Activated naive CD4-positive, alpha-beta T cell treated with anti-CD3 and anti-CD28 coated beads, Interleukin-2, amount 50 U/mL, for 72 hours (primary cell): ENCODE measurements around the gene ZBTB20. TPM values are rescaled to one million over a fixed set of nuclear protein-coding genes. Genes with fewer than 3 reads are reported as not detected.
A peak's percentile ranks its signal among the peaks of the same experiment; 100 is the strongest.

Source experiments
- ATAC-seq, 2 donors: fragments of 150-1000 bp; cut with Tn5 transposase; 2 replicates each; pipeline ENCODE4 v1.10.0; 2021; ENCODE audit warnings: mild to moderate bottlenecking in 2 of 2, moderate library complexity in 2 of 2
- DNase-seq, 2 donors: peaks; one replicate each; pipeline ENCODE4 v3.0.0; 2021 to 2022; ENCODE audit warnings: low spot score in 2 of 2
- H3K27ac Mint-ChIP-seq, 2 donors: one replicate each; pipeline ENCODE4 v1.8.0; 2022; ENCODE audit warnings: mild to moderate bottlenecking in 2 of 2, mixed read lengths in 2 of 2
- H3K36me3 Mint-ChIP-seq, 2 donors: one replicate each; pipeline ENCODE4 v1.8.0; 2022; ENCODE audit warnings: mixed read lengths in 2 of 2
- H3K9me3 Mint-ChIP-seq, 2 donors: one replicate each; pipeline ENCODE4 v1.8.0; 2022; ENCODE audit warnings: mixed read lengths in 2 of 2
- total RNA-seq, 2 donors: library from RNA; stranded (reverse); gene quantifications; one replicate each; pipeline ENCODE4 v1.2.3, GENCODE V29; 2022

Gene ZBTB20
- total RNA-seq, 2 donors from 2014 or later: 9.2 to 10.8 TPM

DNA sequence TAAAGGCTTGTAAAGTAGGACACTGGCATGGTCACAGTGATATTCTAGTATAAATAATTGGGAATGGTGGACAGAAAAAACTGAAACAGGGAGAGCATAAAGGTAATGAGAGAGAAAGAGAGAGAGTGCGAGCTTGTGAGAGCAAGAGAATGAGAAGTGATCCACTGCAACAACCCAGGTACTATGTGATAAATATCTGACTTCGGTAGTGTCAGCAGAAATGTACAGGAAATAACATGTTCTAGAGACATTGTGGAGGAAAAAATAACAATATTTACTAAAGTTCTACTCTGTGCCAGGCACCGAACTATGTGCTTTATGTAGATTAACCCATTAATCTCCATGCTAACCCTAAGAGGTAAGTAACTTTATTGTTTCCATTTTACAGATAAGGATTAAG is 425.9 kb downstream of the ZBTB20 start:
- Mint-ChIP-seq H3K36me3 (no peaks in the 10 kb centered on the region), H3K27ac (no peak overlapping the region)
- no peak for DNase-seq

DNA sequence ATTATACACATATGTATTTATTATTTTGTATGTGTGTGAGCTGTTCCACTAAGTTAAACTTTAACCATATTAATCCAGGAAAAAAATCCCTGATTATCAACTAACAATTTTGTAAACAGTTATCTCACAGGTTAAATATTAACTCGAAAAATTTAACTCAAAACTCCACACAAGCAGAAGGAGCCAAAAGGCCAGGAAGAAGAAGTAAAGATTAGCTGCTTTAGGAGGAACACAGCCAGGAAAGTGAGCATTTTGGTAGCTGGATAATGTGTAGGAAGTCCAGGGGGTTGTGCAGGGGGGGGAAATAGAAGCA is 428.2 kb downstream of the ZBTB20 start:
- no peaks in the 10 kb centered on the region for H3K9me3 Mint-ChIP-seq
- ATAC-seq (no peak), DNase-seq (no peak)
- no peak overlapping the region for H3K27ac Mint-ChIP-seq
- H3K36me3 Mint-ChIP-seq: no peaks in the 10 kb centered on the region

More for the DNA sequence above, 425.9 kb downstream of the ZBTB20 start:
- no peaks in the 10 kb centered on the region for H3K9me3 Mint-ChIP-seq
- no peak for ATAC-seq

DNA sequence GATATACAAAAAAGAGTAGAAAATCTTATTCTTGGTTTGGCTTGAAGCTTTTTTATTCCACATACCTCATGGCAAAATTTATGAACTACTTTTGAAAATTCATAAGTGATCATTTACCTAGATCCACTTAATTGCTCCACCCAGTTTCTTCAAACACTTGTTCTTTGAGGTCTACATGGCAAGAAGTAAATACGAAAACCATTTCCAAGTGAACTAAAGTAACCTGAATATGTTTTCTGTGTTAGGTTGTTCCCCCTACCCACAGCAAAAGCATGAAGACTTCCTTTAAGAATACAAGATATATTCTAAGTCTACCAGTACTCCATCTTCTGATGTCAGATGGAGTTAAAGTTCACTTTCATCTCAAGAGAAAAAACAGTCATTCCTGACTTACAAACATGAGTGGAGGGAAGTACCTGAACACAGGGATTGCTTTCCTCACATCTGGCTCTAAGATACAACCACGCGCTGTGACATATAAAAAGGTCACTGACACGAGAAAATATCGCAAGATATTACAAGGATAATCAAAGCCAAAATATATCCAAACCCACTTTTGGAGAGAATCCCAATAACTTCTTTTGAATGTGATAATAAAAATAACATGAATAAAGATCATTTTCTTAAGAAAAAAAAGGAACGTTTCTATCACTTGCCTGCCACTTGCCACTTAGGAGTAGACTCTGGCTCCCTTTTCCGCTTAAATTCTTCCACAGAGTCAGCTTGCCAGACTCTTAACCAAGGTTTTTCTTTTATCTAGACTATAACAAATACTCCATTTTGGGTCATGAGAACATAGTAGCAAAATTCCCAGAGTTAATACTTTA is 428.8 kb downstream of the ZBTB20 start:
- DNase-seq: no peak
- H3K36me3 Mint-ChIP-seq: no peaks in the 10 kb centered on the region
- H3K27ac Mint-ChIP-seq: no peak overlapping the region
- ATAC-seq: peak; percentile 25 to 43
- no peaks in the 10 kb centered on the region for H3K9me3 Mint-ChIP-seq

DNA sequence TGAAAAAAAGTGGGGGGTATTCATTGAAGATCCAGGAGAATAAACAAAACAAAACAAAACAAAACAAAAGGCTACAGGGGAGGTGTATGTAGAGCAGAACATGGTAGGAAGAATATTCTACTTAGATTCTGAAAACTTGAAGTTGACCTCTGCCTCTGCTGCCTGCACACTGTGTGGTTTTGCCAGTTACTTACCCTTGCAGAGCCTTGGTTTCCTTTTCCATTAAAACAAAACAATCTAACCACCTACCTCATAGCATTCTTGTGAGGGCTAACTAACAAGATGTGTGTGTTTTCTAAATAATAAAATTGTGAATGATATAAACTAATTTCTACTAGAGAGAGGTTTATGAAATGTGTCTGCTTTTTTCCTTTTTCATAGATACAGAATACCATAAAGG is 430.2 kb downstream of the ZBTB20 start:
- no peaks in the 10 kb centered on the region for H3K36me3 Mint-ChIP-seq
- DNase-seq (no peak), ATAC-seq (no peak)
- H3K9me3 Mint-ChIP-seq: no peaks in the 10 kb centered on the region
- no peak overlapping the region for H3K27ac Mint-ChIP-seq

DNA sequence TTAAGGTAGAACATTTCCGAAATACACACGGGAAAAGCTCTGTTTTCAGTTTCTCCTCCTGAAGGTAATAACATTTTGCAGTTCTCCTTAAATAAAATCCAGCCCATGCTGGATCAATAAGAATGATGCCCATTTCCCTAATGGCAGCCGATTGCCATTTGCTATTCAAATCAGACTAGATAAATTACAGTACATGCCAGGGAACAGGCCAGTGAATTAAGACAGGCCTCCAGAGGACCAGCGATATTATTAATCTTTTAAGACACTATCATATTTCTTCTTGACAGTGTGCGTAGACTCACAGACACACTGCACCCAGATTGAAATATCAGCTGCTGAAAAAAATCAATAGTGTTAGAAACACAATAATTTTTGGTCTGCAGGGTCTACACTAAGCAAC is 431.0 kb downstream of the ZBTB20 start:
- Mint-ChIP-seq H3K27ac (no peak overlapping the region), H3K9me3 (no peaks in the 10 kb centered on the region), H3K36me3 (no peaks in the 10 kb centered on the region)
- DNase-seq (no peak), ATAC-seq (no peak)

DNA sequence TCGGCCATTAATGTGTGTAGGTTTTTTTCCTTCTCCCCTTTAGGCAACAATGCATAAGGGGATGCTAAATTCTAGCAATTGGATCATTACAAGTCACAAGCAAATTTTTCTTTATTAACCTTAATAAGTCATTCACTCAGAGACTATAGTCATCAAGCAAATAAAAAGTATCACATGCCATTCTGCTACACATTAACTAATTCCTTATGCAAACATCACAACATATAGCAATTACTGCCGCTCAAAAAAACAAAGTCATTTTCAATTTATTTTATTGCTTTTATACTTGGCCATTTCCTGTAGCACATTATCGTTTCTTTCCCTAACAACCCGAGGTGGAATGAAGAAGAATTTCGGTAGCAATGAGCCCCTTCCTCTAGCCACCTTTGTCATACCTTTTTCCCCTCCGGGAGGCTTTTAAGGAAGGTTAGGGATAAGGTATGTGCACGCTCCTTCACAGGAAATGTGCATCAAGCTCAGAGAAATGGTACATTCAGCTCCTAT is 432.1 kb downstream of the ZBTB20 start:
- ATAC-seq: no peak

DNA sequence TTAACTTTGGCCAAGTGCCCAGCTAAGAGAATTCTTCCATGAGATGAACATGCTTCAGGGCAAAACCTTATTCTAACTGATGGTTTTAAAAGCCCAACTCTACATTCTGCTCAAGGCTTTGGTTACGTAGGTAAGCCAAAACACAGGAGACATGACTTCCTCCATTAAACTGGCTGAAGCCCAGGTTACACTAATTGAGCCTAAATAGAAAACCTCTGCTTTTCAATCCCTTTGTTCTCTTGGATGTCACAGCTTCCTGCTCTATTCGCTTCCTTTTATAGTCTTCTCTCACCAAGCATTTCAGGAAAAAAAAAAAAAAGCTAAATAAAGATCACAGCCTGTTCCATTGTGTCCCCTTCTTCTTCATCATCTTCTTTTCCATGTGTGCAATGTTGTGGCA is 432.9 kb downstream of the ZBTB20 start:
- DNase-seq (no peak), ATAC-seq (no peak)
- Mint-ChIP-seq H3K27ac (no peak overlapping the region), H3K36me3 (no peaks in the 10 kb centered on the region), H3K9me3 (no peaks in the 10 kb centered on the region)

More for the DNA sequence above, 432.1 kb downstream of the ZBTB20 start:
- Mint-ChIP-seq H3K36me3 (no peaks in the 10 kb centered on the region), H3K27ac (no peak overlapping the region), H3K9me3 (no peaks in the 10 kb centered on the region)
- DNase-seq: no peak

DNA sequence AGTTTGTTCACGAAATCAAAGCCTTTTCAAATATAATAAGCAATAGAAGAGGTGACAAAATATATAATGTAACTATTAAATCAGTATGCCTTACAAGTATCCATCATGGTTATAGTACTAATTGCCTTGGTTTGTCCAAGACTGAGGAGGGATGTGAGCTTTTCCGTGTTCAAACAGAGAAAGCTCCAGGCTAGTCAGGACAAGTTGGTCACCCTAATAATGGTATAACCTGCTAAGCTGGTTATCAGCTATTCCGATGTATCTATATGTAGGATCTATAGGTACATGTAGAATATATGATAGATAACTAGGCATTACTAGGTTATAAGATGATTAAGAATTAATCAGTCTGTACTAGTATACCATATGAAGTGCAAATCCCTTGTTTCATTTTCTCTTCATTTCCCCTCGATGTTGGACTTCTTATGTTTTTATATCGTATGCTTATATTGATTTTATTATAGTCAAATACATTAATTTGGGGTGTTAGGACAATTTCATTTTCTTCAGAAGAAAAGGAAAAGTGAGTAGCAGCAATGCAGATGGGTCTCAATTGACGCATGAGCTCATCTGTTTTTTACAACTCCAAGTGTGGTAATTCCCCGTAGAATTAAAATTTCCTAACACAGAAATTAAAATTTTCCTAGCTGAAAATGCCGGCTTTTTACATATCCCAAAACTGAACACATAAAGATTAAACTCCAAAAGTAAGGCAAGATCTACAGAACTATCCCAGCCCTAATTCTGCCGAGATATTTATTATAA is 434.2 kb downstream of the ZBTB20 start:
- ATAC-seq (no peak), DNase-seq (no peak)
- Mint-ChIP-seq H3K36me3 (no peaks in the 10 kb centered on the region), H3K27ac (no peak overlapping the region), H3K9me3 (no peaks in the 10 kb centered on the region)

DNA sequence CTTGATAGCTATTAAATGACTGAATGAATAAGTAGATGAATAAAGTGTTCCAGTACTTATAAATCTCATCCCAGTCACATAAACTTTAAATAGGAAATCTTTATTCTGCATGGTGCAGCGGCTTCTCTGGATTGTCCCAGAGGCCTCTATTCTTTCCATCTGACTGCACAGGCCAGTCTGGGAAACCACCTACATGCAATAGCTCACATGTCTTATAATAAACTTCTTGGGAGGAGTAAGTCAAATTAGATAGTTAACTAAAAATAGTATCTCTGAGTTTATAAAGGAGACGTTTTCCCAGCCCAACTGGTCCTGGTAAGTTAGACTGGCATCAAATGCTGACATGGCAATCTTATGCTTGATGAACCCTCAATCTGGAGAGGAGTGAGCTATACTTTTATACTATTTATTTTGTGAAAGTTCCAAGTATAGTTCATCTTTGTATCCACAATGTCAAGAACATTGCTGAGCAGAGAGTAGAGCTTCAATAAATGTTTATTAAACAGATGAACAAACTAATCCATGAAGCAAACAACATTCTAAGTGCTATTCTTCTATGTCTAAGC is 435.7 kb downstream of the ZBTB20 start:
- Mint-ChIP-seq H3K27ac (no peak overlapping the region), H3K9me3 (no peaks in the 10 kb centered on the region), H3K36me3 (no peaks in the 10 kb centered on the region)
- DNase-seq (no peak), ATAC-seq (no peak)

DNA sequence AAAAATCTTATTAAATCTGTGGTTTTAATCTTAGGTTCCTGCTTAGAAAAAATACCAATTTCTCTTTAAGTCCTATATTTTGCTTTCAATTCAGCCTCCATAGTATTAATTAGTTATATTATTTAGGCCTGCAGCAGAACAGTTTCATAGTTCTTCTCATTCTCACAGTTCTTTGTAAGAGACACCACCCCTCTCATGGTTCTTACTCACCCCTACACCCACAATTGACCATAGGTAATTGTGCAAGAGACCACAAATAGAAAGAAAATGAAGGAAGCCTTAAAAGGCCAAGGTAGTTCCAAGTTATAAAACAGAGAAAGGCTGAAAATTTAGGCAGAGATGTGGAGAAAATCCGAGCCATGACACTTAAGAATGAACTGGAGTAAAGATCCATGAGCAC is 438.0 kb downstream of the ZBTB20 start:
- Mint-ChIP-seq H3K36me3 (no peaks in the 10 kb centered on the region), H3K9me3 (no peaks in the 10 kb centered on the region), H3K27ac (no peak overlapping the region)
- DNase-seq (no peak), ATAC-seq (no peak)

DNA sequence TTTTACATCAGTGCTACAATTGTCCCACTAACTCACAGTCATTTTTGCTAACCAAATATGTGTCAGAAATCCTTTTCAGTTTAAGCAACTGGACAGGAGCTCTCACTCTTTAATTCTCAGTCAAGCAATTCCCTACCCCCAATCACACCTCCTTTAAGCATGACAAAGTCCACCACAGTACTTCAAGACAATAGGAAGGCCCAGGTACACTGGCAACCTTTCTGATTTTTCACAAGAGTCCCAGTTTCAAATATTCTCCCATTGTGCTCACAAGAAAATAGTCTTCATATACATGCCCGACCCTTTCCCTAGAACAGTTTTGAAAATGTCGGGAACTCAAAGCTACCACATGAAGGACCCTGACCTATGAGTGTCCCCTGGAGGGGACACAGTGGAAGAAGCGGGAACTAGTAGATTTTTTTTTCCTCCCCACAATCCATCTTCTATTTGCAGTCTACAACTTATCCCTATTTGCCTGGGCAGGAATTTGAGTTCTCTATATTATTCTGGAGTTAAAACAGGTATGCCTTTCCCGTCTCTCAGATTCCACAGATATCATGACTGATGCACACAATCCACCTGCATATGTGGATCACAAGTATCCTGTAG is 439.7 kb downstream of the ZBTB20 start:
- H3K27ac Mint-ChIP-seq: no peak overlapping the region
- H3K9me3 Mint-ChIP-seq: no peaks in the 10 kb centered on the region
- H3K36me3 Mint-ChIP-seq: no peaks in the 10 kb centered on the region
- ATAC-seq (no peak), DNase-seq (no peak)

DNA sequence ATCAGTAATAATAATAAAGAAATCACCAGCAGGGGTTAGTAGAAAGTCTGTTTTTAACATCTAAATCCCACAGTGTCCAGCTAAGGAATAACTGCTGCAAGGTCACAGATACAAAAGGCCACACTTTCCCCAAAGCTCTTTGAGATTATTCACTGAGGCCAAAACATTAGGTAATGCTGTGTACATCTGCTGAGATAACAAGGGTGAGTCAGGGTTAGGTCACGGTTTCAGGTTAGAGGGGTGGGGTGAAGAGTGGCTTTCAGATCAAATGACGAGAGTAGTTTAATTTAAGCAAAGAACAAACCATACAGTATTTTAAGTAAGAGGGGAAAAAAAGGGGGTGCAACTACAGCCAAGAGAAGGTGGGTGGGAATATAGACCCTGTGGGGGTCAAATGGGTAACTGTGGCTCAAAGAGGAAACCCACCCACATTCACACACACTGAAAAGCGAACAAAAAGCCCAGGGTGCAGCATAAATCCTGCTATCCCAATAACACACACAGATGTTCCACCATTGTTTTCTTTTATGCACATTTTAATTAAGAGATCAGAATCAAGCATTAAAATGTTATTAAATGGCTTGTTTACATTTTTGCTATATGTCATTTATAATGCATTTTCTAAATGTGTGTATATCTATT is 440.4 kb downstream of the ZBTB20 start:
- DNase-seq (peak in 1 of 2 donors; percentile 25), ATAC-seq (peak; percentile 95 to 99)
- no peaks in the 10 kb centered on the region for H3K36me3 Mint-ChIP-seq
- no peak overlapping the region for H3K27ac Mint-ChIP-seq
- no peaks in the 10 kb centered on the region for H3K9me3 Mint-ChIP-seq

DNA sequence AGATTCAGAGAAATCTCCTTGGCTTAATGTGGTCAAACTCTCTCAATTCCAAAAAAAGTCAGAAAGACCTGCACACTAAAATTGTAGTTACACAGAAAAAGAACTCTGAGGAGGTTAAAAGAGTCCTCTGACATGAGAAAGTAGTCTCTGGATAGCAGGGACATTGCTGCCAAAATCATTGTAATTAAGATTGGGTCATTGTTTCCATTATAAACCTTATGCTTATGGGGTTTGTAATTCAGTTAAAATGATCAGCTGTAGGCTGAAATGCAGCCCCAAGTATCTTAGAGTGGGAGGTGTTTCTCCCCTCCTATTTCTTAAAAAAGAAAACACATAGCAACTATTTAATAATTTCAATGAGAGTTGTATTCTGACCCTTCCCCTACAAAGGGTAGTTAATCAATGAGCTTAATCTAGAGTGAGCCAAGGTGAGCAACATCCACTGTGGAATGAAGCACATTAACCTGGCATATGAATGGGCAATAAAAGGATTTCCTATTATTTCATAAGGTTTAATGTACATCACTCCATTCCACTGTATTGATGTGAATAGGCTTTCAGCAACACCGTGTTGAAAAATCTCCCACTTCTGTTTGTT is 446.4 kb downstream of the ZBTB20 start:
- Mint-ChIP-seq H3K9me3 (no peaks in the 10 kb centered on the region), H3K27ac (no peak overlapping the region), H3K36me3 (no peaks in the 10 kb centered on the region)
- DNase-seq (no peak), ATAC-seq (no peak)

DNA sequence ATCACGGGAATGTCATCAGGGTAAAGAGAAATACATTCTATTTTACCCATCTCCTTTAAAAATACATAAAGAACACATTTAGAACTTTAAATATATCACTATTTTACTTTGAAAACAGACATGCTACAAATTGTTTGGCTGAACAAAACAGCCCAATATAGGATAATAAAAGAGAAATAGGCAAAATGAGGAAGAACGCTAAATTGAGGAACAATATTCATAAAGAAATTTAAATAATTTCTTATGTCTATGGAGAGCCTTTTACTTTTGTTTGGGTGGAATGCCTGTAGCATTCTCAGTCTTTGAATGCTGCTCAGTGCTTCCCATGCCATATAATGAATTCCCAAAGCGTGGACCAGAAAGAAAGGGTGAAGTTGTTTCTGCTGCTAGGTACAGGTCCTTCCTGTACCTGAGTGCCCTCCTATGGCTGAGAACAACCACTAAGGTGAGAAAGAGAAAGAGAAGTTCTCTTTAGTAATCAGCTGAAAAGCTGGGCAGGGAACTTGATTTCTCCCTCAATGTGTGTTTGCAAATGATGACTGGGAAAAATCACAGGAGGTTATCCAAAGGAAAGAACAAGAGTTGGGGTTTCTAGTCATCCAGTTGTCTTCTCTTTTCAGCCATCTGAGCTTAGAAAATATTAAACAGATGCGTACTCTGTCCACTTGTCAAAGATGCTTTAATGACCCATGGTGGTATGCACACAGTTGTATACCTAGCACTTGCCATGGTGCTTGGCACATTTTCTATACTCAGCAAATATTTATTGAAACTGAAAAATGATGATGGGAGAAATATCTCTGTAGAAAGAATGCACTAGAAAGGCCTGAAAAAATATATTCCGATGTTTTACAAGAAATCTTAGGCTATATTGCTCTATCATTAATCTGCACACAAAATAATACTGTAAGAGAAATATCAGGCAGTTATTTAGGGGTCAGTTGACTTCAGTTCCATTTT is 448.7 kb downstream of the ZBTB20 start:
- H3K9me3 Mint-ChIP-seq: no peaks in the 10 kb centered on the region
- H3K36me3 Mint-ChIP-seq: no peaks in the 10 kb centered on the region
- no peak overlapping the region for H3K27ac Mint-ChIP-seq
- no peak for ATAC-seq
- no peak for DNase-seq

DNA sequence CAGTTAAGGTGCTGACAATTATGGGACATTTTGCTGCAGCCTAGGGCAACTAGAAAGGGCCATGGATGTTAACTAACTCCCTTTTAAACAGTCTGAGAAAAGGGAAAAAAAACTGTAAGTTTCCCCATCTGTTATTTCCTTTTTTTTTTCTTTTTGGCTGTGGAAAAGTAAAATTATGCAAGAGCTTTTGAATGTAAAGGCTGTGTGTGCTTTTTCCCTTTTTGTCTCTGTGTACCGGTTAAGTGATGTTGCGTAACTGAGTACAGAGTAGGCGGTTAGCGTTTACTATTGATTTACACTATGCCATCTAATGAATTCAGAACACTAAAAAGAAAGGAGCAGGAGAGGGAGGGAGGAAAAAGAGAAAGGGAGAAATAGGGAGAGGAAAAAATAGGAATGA is 449.7 kb downstream of the ZBTB20 start:
- DNase-seq: no peak
- Mint-ChIP-seq H3K36me3 (no peaks in the 10 kb centered on the region), H3K9me3 (no peaks in the 10 kb centered on the region), H3K27ac (no peak overlapping the region)
- ATAC-seq: no peak
